Kidney capillary endothelial cell (primary cell): Measurements from ENCODE around the gene ANAPC7.
"Not testable (repeated sequence)": the region's sequence is repeated elsewhere in the genome, so short reads cannot be mapped to it uniquely, and the experiment has no call there.

Experiments
- DNase-seq: peaks from one replicate; pipeline ENCODE4 v3.0.0-alpha.2; 2018; ENCODE audit warnings: low spot score

ANAPC7 gene

DNA sequence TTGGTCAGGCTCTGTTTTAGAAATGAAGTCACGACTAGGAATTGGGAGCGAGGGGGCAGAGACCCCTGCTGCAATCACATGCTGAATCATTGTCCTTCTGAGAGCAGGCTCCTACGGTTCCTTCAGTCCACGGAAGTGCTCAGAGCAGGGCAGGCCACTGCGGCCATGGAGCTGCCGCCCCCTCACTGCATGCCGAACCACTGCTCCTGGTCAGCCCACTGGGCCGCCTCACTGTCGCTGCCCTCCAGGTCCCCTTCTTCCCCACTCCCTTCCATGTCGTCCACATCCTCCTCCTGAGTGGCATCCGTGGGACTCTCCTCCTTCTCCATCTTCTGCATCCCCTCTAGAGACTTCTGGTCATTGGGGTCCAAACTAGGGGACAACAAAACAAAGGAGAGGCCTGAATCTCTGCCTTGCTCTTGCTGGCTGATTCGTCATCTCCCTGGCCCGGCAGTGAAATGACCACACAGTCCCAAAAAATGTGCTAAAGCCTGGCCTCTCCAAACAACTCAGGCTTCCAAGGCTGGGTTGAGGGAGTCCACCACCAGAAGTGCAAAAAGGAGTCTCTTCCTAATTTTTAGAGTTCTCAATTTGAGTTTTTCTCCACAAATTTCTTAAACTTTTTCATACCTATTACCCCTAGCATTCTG is 29.4 kb downstream of the ANAPC7 start:
- no peak for DNase-seq

DNA sequence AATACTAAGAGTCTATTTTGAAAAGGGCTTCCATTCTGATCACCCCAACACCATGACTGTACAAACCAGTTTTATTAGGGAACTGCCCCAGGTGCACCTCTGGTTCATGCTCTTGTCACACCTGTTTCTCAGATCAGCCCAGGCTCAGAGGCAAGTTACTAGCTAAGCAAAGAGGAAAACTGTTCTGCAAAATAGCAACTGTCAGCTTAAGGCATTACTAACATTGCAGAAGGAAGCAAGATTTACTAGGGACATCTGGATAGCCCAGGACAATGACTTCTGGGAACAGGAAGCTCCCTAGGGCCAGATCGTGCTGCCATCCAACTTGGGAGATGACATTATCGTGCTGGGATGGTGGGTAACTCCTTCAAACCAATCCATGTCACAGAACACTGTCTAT is 30.1 kb downstream of the ANAPC7 start:
- no peak for DNase-seq

DNA sequence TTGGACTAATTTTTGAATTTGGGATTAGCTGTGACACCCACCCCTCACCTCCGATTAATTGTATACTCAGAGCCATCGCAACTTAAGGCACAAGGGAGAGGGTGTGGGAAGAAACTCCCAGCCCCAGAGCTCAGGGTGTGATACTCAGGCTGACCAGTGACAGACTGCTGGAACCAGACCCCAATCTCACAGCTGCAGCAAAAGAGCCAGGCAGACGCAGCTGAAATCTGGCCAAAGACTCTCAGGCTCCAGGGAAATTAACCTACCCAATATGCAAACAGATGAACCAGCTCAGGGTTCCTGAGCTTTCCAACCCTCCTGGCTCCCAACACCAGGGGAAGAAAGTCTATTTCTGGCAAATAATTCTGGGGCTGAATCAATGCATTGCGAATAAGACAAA is 30.5 kb downstream of the ANAPC7 start:
- no peak for DNase-seq

DNA sequence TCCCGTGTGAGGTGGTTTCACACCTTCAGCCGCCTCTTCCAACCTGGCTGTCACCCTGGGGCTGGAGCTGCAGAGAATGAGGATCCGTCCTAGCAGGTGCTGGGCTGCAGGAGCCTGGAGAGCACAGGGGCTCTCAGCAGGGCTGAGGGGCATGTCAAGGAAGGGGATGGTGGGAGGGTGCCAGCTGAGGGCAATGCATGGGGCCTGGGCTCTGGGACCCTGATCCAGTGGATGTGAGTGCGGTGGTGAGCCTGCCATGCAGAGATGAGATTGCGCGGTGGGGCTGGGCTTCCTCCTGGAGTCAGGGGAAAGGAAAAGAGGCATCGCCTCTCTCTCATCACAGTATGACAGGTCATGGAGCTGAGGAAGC is 31.5 kb downstream of the ANAPC7 start:
- DNase-seq: no peak

DNA sequence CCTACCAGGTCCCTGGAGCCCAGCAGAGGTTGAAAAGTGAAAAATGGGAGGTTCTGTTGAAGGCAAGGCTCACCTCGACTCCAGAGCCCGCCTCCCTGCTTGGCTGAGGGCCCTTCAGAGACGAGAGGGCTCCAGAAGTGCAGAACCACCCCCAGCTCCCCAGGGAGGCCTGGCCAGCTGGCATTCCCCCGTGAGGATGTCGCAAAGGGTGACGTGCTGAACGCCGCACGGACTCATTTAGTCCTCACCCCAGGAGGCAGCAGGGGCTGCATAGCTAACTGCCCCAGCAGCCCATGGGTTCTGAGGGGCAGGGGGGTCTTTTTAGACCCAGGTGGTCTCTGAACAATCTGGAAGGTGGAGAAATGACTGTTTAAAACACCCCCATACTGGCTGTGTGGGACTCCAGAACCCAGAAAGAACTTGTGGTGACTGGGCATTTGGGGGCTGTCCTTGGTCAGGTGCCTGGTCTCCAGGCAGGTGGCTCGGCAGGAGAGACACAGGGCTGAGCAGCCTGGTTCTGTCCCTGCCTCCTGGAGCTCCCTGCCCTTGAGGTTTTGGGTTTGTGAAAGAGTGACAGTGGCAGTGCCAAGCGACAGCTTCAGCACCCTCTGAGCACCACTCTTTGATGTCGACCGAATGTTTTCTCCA is 32.0 kb downstream of the ANAPC7 start:
- DNase-seq: no peak

DNA sequence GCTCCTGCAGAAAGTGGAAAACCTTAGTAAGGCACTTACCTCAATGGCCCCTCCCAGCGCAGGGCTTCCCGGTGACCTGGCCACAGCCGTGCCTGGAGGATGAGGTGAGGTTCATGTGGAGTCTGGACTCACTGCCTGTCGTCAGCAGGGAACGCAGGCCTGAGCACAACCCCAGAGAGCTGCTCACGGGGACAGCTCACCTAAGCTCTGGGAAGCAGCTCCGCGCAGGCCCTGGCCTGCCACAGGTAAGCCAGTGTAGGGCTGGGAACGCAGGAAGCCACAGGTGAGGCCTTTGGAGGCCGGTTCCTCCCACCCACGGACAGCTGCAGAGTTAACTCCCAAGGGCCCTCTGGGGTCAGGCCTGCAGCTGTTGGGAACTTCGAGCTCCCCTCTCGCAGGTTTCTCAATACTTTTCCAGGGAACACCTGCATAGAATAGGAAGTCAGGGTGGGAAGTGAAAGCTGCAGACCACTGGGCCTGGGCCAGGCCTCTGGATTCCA is 32.7 kb downstream of the ANAPC7 start:
- no peak for DNase-seq

DNA sequence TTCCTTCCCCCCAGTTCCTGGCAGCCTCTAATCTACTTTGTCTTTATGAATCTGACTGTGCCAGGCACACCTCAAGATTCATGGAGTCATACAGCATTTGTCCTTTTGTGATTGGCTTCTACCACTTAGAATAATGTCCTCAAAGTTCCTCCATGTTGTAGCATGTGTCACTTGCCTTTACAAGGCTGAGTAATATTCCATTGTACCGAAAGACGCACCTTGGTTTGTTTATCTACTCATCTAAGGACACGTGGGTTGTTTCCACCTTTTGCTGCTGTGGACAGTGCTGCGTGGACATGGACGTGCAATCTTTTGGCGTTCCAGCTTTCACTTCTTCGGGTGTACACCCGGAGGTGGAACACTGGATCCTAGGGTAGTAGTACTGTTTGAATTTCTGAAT is 33.5 kb downstream of the ANAPC7 start:
- no peak for DNase-seq

DNA sequence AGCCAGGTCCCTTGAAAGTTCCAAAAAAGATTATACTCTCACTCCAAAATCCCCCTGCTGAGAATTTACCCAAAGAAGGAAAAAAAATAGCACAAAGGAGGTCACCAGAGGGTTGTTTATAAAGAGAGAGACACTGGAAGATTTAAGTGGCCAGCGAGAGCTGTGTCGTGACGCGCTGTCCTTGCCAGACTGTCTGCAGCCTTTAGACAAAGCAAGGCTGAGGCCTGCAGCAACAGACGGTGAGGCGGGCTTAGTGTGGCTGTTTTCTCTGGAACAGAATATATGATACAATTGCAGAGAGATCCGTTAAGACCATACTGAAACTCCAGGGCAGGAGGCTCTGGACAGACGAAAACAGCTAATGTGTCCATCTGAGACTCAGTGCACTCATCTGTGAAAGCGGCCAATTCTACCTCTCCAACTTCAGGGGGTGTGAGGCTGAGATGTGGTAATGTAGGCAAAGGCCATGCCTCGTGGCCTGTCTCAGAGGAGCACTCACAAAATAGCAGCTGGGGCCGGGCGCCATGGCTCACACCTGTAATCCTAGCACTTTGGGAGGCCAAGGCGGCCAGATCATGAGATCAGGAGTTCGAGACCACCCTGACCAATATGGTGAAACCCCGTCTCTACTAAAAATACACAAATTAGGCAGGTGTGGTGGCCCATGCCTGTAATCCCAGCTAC is 36.2 kb downstream of the ANAPC7 start:
- DNase-seq: no peak

DNA sequence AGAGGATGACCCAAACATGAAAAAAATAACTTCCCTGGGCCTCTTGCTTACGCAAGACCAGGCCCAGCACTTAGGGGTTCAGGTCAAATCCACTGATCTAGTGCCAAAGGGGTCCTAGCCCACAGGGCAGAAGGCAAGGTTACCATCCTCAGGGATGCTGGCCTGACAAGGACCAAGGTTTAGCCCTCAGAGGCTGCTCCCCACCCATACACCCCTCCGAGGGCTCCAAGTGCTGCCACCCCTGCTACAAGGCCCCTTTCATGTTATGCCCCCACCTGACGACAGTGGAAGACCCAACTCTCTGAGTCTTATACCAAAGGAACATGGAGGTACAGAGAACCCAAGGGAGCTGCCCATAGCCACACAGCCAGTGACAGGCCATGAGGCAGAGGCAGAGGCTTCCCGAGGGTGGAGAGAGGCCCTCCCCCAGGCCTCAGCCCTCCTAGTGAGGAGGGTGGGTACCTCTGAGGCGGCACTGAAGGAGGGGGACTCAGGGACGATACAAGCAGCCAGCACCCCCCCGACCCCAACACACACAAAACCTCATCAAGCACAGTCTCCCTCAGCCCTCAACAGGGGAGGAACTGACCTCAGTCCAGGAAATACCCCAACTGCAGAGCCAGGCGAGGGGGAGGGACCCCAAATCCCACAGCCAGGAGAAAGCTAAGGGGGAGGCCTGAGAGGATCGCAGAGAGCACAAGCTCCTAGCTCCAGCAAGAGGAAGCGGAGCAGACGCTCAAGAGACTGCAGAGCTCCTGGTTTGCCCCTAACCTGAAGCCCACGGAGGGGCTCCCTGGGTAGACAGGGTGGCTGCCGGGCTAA is 37.0 kb downstream of the ANAPC7 start:
- DNase-seq: no peak

DNA sequence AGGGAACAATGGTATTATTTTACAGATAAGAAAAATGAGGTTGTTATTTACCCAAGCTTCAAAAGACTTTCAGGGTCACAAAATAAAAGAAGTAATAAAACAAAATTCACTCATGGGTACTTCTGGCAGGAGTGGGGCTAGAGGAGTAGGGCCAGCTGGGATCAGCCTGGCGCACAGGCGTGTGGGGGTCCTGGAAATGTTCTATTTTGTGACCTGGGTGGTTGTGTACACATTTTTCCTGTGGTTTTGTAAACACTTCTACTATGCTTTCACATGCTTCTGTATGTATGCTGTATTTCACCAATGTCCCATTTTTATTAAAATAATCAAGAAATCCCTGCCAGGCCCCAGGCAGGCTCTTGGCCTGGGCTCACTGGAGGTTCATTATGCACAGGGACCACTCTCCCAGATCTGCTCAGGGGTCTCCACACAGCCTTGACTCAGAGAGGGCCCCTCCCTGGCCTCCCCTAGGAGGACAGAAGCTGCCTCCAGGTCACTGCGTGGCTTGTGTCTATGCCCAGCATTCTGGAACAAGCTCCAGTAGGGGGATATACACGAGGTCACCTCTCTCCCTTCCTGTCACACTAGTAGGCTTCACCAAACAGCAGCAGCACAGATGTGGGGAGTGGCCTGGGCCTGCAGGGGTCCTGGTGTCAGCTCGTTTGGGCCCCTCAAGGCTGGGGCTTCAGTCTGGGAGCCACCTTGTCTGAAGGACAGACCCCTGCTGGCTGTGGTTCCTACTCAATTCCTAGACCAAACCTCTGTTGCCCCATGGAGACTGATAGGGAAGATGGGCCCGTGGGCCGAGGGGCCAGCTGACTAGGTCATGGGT is 37.8 kb downstream of the ANAPC7 start:
- no peak for DNase-seq

DNA sequence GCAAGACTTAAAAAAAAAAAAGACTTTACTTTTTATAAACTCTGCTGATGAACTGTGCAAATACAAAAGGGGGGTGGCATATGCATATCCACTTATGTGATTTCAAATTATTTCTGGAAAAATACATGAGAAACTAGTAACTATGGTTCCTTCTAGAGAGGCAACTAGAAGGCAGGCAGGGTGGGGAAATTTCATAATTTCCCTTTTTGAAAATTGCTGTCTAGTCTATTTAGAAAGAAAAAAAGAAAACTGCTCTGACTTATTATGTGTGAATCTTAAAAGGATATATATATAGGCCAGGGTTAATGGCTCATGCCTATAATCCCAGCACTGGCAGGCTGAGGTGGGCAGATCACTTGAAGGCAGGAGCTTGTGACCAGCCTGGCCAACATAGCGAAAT is 42.3 kb downstream of the ANAPC7 start:
- no peak for DNase-seq

DNA sequence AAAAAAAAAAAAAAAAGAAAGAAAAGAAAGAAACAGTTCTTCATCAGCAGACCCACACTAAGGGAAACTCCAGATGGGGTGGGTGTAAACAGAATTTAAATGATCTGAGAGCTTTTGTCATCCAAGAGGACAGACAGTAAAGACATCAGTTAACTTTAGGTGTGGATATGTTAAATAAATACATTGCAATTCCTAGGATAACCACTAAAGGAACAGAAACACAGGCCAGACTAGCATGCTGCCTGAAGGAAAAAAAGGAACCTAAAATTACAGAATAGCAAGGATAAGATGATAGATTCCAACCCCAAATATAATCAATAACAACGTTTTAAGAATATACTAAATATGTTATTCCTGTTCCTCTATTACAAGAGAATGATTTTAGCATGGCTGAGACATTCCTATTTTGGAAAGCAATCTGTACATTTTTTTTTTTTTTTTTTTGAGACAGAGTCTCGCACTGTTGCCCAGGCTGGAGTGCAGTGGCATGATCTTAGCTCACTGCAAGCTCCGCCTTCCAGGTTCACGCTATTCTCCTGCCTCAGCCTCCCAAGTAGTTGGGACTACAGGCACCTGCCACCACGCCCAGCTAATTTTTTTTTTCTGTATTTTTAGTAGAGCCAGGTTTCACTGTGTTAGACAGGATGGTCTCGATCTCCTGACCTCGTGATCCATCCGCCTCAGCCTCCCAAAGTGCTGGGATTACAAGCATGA is 45.0 kb downstream of the ANAPC7 start:
- DNase-seq: not testable (repeated sequence)

DNA sequence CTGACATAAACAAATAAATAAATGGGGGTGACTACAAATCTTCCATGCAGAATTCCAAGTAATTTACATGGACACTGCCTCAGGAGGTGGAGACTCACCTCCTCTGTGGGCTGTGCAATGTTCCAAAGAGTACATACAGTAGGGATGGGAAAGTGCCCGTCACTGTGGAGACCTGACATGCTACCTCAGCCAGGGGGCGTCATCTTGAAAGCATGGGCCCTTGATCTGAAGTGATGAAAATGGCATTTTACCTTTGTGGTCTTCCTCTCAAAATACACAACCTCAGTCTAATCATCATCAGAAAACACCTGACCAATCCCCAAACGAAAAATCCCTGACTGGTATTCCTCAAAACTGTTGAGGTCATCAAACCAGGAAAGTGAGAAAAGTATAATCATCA is 48.4 kb downstream of the ANAPC7 start:
- DNase-seq: no peak

DNA sequence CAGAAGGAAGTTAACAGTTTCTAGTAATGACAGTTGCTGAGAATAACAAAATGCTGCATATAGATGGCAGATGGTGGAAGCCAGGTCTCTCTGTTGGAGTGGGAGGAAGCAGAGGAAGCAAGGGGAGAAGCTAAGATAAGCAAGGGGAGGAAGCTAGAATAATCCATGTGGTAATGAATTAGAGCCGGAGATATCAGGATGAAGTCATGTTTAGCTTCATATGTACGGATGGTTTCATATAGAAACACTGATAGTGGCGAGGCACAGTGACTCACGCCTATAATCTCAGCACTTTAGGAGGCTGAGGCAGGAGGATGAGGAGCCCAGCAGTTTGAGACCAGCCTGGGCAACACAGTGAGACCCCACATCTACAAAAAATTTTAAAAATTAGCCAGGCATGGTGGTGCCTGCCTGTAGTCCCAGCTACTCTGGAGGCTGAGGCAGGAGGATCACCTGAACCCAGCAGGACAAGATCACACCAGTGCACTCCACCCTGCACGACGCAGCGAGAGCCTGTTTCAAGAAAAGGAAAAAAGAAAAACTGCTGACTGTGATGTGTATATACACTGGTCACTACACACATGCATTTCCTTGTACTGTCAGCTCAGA is 49.2 kb downstream of the ANAPC7 start:
- no peak for DNase-seq

DNA sequence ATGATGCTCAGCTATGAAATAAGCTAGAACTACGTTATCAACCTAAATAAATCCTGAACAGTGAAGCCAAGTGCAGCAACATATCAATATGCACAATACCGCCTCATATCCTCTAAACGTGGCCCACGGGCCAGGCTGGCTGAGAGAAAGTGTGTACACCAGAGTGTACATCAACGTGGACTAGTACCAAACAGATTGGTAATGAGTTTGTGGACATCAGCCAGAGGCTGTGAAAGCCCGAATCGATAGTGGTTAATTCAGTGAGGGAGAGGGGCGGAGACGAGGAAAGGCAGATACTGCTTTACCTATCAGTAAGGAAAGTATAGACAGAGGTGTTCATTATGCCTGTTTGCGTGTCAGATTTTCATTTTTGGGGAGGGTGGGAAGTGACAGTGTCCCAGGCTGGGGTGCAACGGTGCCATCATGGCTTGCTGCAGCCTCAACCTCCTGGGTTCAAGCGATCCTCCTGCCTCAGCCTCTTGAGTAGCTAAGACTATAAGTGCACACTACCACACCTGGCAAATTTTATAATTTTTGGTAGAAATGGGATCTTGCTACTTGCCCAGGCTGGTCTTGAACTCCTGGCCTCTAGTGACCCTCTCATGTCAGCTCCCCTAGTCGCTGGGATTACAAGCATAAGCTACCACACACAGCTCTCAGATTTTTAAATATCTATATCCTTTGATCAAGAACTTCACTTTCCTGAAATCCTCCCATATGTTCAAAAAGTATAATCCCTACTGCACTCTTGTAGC is 50.1 kb downstream of the ANAPC7 start:
- DNase-seq: no peak

DNA sequence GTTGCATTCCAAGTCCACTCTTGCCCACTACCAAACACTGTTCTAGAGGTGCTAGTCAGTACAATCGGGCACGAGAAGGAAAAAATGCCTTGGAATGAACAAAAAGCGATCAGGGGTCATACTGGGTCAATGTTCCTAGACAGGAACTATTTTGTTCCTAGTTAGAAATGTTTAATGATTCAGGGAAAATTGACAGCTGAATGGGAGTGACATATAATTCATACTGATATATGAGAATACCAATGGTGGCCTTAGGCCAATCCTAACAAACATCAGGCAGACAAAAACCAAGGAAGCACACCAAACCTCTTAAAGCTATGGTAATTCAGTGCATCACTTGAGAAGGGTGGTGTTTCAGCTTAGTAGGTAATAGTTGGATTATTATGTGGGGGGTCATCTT is 51.1 kb downstream of the ANAPC7 start:
- no peak for DNase-seq

DNA sequence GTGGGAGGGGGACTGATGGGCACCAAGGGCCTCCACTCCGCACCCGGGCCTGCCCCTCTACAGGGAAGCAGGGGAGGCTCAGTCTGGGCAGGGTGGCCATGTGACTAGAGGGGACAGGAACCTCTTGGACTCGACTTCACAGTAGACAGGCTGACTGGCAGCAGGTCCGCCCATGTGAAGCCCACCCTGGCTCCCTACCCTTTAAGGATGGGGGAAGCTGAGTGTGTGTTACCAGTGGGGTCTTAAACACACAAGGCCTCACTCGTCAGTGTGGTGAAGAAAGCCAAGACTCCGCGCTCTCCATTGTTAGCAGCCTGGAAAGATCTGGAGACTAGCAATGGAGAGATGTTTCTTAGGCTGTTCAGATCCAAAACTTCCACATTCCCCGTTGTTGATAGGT is 52.4 kb downstream of the ANAPC7 start:
- no peak for DNase-seq

DNA sequence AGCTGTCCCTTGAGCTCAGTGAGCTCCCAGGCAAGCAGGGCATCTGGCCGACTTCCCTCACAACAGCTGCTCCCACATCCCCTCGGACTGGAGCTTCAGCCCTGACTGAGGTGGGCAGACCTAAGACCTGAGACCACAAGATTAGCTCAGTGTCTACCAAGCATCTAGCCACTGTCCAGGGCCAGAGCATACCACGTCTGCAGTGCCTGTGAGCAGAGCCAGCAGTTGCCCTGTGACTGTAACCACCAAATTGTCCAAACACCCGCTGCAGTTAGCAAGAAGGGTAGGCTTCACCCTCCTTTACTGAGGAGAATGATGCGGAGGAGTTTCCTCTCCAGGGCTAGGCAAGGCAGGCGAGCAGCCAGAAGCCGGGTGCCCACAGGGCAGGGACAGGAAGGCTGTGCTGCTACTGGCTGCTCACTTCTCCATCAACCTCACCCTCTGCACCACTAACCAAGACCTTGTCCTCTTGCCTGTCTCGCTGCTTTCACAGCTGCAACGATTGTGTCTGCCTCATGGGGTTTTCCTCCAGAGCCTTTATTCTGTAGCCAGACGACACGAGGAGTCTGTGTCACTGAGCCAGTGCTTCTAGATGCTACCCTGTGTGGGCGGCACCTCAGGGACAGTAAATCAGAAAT is 53.9 kb downstream of the ANAPC7 start:
- no peak for DNase-seq

DNA sequence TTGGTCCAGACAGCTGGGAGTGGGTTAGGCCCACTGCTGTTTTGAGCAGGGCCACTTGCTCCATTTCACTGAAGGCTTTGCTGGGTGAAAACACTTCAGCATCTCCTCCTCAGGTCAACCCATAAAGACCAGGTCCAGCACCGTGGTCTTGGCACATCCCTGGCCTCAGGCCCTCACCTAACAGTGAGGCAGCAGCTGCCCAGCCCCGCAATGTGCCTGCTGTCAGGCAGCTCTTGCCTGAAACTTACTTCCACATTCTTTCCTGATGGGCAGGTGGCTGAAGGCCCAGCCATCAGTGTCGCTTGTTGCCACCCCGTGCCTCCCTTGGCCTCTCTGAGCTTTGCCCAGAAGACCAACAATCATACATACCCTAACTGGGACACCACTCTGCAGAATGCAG is 54.4 kb downstream of the ANAPC7 start:
- DNase-seq: no peak
